Testis (tissue), 2 donors: ENCODE data around the gene GAPVD1.

Experiments
- CTCF ChIP-seq, 3 experiments: fragments of 450-650 bp in 2 of 3; fragments of 200-600 bp in 1 of 3; sonication (generic) in 1 of 3; IDR thresholded peaks; one replicate each; pipeline ENCODE4 v1.5.1; 2016 to 2019; ENCODE audit warnings: antibody characterized with exemption in 3 of 3, mild to moderate bottlenecking in 2 of 3, moderate library complexity in 1 of 3
- POLR2A ChIP-seq: fragments of 450-650 bp; IDR thresholded peaks from one replicate; pipeline ENCODE4 v1.6.1; 2017; ENCODE audit warnings: antibody characterized with exemption, mild to moderate bottlenecking, moderate library complexity

GRCh38 chr9:125238915-125239446 lies 22.6 kb upstream of the GAPVD1 start:
- TF ChIP-seq POLR2A (no peak), CTCF (IDR thresholded peaks at IDR 0.05) (no peak)
